Fibroblast of lung (primary cell): ENCODE data around the gene RNASE8.

Experiments used
- CTCF ChIP-seq, 2 donors: IDR thresholded peaks in 1 of 2; conservative IDR thresholded peaks in 1 of 2; 1 replicate in 1 of 2; 2 replicates in 1 of 2; pipeline ENCODE4 v1.5.1; 2011 to 2012; ENCODE audit warnings: low read length in 2 of 2, control low read depth in 1 of 2, inconsistent platforms in 1 of 2, low read depth in 1 of 2, mild to moderate bottlenecking in 1 of 2
- EZH2 ChIP-seq: IDR thresholded peaks from 2 replicates; pipeline ENCODE4 v1.5.1; 2012; ENCODE audit warnings: low read length, control low read depth, mild to moderate bottlenecking; ENCODE audit errors: missing control alignments

GRCh38 chr14:21098076-21098891 is 40.7 kb downstream of the RNASE8 start, which contains the start of gene ZNF219:
- TF ChIP-seq EZH2, result peak; percentile 21
- TF ChIP-seq CTCF (conservative IDR thresholded peaks at IDR 0.05 in 1 of 2, IDR thresholded peaks at IDR 0.05 in 1 of 2; ENCODE audit: low read depth in 1 of 2, low read length in 2 of 2), result no peak
